Stomach smooth muscle (tissue), 2 donors: ENCODE measurements around the gene ABL1.
"Not testable (repeated sequence)": the region's sequence is repeated elsewhere in the genome, so short reads cannot be mapped to it uniquely, and the experiment has no call there.

ENCODE experiments used
- H3K27ac ChIP-seq: one replicate; pipeline ENCODE4 v1.7.0; 2013; ENCODE audit warnings: mild to moderate bottlenecking, low read length, inconsistent platforms
- H3K27me3 ChIP-seq, 2 donors: one replicate each; pipeline ENCODE4 v1.7.0; 2013; ENCODE audit warnings: low read length in 2 of 2; ENCODE audit not compliant: insufficient read depth in 2 of 2, control insufficient read depth in 1 of 2
- H3K36me3 ChIP-seq, 2 donors: one replicate each; pipeline ENCODE4 v1.7.0; 2013; ENCODE audit warnings: low read length in 2 of 2; ENCODE audit not compliant: control insufficient read depth in 2 of 2, insufficient read depth in 2 of 2
- H3K4me1 ChIP-seq: one replicate; pipeline ENCODE4 v1.7.0; 2013; ENCODE audit warnings: low read length; ENCODE audit not compliant: control insufficient read depth, insufficient read depth
- H3K4me3 ChIP-seq, 2 donors: one replicate each; pipeline ENCODE4 v1.7.0; 2013; ENCODE audit warnings: low read length in 2 of 2
- H3K9ac ChIP-seq, 2 donors: one replicate each; pipeline ENCODE4 v1.7.0; 2013; ENCODE audit warnings: low read length in 2 of 2, mild to moderate bottlenecking in 1 of 2
- H3K9me3 ChIP-seq, 2 donors: one replicate each; pipeline ENCODE4 v1.7.0; 2013; ENCODE audit warnings: low read length in 2 of 2; ENCODE audit not compliant: control insufficient read depth in 2 of 2
- donor health status: healthy.
- donor health status: Pancreatic carcinoma.

The ABL1 gene

GRCh38 chr9:130834371-130835336, at the start of gene ABL1:
ABL1 (plus strand) TSS chr9:130835254; CDS start chr9:130835447, 193 bp downstream.
- Histone ChIP-seq H3K36me3 (no peaks in the 10 kb centered on the region), H3K4me1 (peaks cover 32% of the 10 kb centered on the region)

GRCh38 chr9:130785940-130786508, 49.0 kb upstream of the ABL1 start:
- Histone ChIP-seq H3K9me3 (peaks cover 3 to 7% of the 10 kb centered on the region in 2 donors), H3K9ac (peak overlapping the region; percentile 42 to 51), H3K27me3 (no peaks in the 10 kb centered on the region), H3K36me3 (no peaks in the 10 kb centered on the region), H3K27ac (peak overlapping the region; percentile 75), H3K4me3 (peak overlapping the region in 1 of 2 donors; percentile 8), H3K4me1 (peaks cover 23% of the 10 kb centered on the region)

More at GRCh38 chr9:130834371-130835336, at the start of gene ABL1:
- peak within 1 kb of the TSS; percentile 86 to 89 for H3K4me3 ChIP-seq
- H3K27me3 ChIP-seq, result no peaks in the 10 kb centered on the region
- peak within 1 kb of the TSS; percentile 95 for H3K27ac ChIP-seq
- peak within 1 kb of the TSS; percentile 96 to 98 for H3K9ac ChIP-seq
- H3K9me3 ChIP-seq, result no peaks in the 10 kb centered on the region

GRCh38 chr9:130786526-130786925, 48.5 kb upstream of the ABL1 start:
- Histone ChIP-seq H3K4me1 (peaks cover 23% of the 10 kb centered on the region), H3K27ac (peak overlapping the region; percentile 75), H3K27me3 (no peaks in the 10 kb centered on the region), H3K4me3 (no peak overlapping the region), H3K9ac (no peak overlapping the region), H3K9me3 (peaks cover 3 to 7% of the 10 kb centered on the region in 2 donors), H3K36me3 (no peaks in the 10 kb centered on the region)

GRCh38 chr9:130789747-130790672, 45.0 kb upstream of the ABL1 start:
- peaks cover 31% of the 10 kb centered on the region for H3K4me1 ChIP-seq
- H3K4me3 ChIP-seq, result no peak overlapping the region
- no peak overlapping the region for H3K9ac ChIP-seq
- no peaks in the 10 kb centered on the region for H3K36me3 ChIP-seq
- H3K27me3 ChIP-seq, result no peaks in the 10 kb centered on the region
- no peak overlapping the region for H3K27ac ChIP-seq
- peaks cover 3 to 7% of the 10 kb centered on the region in 2 donors for H3K9me3 ChIP-seq

- peaks cover 29% of the 10 kb centered on the region for H3K4me1 ChIP-seq
- H3K27me3 ChIP-seq, result no peaks in the 10 kb centered on the region
- no peak overlapping the region for H3K4me3 ChIP-seq
- H3K27ac ChIP-seq, result peak overlapping the region; percentile 0
- H3K36me3 ChIP-seq, result no peaks in the 10 kb centered on the region
- no peak overlapping the region for H3K9ac ChIP-seq
- H3K9me3 ChIP-seq, result peaks cover 3 to 7% of the 10 kb centered on the region in 2 donors
Observed at GRCh38 chr9:130791303-130791894, 43.7 kb upstream of the ABL1 start.

- Histone ChIP-seq H3K27ac (no peak overlapping the region), H3K36me3 (no peaks in the 10 kb centered on the region), H3K27me3 (no peaks in the 10 kb centered on the region), H3K4me3 (no peak overlapping the region), H3K9ac (no peak overlapping the region), H3K9me3 (peaks cover 3 to 7% of the 10 kb centered on the region in 2 donors), H3K4me1 (peaks cover 31% of the 10 kb centered on the region)
Observed at GRCh38 chr9:130793589-130793988, 41.5 kb upstream of the ABL1 start.

- not testable (repeated sequence) for H3K4me3 ChIP-seq, H3K27ac ChIP-seq, H3K9me3 ChIP-seq, H3K27me3 ChIP-seq, H3K9ac ChIP-seq, H3K36me3 ChIP-seq
- peaks cover 31% of the 10 kb centered on the region for H3K4me1 ChIP-seq
Observed at GRCh38 chr9:130794021-130794420, 41.0 kb upstream of the ABL1 start.

GRCh38 chr9:130794423-130794822, 40.6 kb upstream of the ABL1 start:
- H3K9me3 ChIP-seq, H3K4me3 ChIP-seq, H3K27me3 ChIP-seq, H3K36me3 ChIP-seq: not testable (repeated sequence)
- Histone ChIP-seq H3K27ac (peak overlapping the region; percentile 84), H3K4me1 (peaks cover 31% of the 10 kb centered on the region), H3K9ac (peak overlapping the region in 1 of 2 donors; percentile 21)

GRCh38 chr9:130794923-130795495, 40.0 kb upstream of the ABL1 start:
- Histone ChIP-seq H3K4me3 (no peak overlapping the region), H3K9me3 (peaks cover 0 to 2% of the 10 kb centered on the region in 2 donors), H3K27me3 (no peaks in the 10 kb centered on the region), H3K9ac (peak overlapping the region in 1 of 2 donors; percentile 45), H3K36me3 (no peaks in the 10 kb centered on the region), H3K27ac (peak overlapping the region; percentile 84), H3K4me1 (peaks cover 31% of the 10 kb centered on the region)

- H3K9ac ChIP-seq, H3K27ac ChIP-seq: not testable (repeated sequence)
Observed at GRCh38 chr9:130803116-130803515, 31.9 kb upstream of the ABL1 start.

More at GRCh38 chr9:130803116-130803515, 31.9 kb upstream of the ABL1 start:
- not testable (repeated sequence) for H3K9me3 ChIP-seq, H3K36me3 ChIP-seq, H3K4me3 ChIP-seq, H3K4me1 ChIP-seq, H3K27me3 ChIP-seq
